Measurements from ENCODE around the gene CRYBG3.

DNA sequence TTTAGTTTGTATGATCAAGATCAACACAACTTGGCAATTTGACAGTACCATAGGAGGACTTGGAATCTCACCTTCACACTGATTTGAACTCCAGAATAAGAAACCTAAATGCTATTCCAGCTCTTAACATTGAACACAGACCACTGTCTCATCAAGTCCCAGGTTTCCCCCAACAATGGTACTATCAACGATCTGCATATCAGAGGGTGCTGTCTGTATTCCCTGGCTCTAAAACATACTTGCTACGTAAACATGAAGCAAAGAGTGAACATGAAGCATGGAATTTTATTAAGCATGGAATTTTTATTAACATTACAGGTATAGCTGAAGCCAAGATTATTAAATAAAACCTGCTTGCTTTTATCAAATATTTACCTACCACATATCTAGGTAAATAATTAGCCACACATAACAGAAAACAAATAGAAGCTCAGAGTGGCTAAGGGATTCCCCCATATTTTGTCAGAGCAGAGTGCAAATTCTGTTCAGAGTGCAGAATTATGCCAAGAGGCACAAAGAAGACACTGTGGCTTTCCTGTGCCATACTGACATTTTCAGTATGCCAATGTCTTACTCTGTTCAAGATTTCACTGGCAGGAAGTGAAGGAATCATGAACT, 172.6 kb downstream of the CRYBG3 start:
- no peak for TF ChIP-seq EZH2 (IDR thresholded peaks at IDR 0.05; ENCODE audit: low read length, missing control alignments)
- TF ChIP-seq, protein P1, sequence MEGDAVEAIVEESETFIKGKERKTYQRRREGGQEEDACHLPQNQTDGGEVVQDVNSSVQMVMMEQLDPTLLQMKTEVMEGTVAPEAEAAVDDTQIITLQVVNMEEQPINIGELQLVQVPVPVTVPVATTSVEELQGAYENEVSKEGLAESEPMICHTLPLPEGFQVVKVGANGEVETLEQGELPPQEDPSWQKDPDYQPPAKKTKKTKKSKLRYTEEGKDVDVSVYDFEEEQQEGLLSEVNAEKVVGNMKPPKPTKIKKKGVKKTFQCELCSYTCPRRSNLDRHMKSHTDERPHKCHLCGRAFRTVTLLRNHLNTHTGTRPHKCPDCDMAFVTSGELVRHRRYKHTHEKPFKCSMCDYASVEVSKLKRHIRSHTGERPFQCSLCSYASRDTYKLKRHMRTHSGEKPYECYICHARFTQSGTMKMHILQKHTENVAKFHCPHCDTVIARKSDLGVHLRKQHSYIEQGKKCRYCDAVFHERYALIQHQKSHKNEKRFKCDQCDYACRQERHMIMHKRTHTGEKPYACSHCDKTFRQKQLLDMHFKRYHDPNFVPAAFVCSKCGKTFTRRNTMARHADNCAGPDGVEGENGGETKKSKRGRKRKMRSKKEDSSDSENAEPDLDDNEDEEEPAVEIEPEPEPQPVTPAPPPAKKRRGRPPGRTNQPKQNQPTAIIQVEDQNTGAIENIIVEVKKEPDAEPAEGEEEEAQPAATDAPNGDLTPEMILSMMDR (conservative IDR thresholded peaks at IDR 0.05 in 1 of 2, IDR thresholded peaks at IDR 0.05 in 1 of 2; ENCODE audit: low read depth in 1 of 2, low read length in 2 of 2): no peak

Data from fibroblast of lung (primary cell).